Mesothelial cell of epicardium (in vitro differentiated cells): ENCODE results near the gene C16orf92. TPM values are rescaled to one million over a fixed set of nuclear protein-coding genes. Genes with fewer than 3 reads are reported as not detected.

Source experiments
- DNase-seq, 2 experiments: peaks; one replicate each; pipeline ENCODE4 v3.0.0; 2021; ENCODE audit warnings: low spot score in 2 of 2; ENCODE audit not compliant: unreplicated experiment in 2 of 2
- H3K27ac Mint-ChIP-seq: 2 replicates; pipeline ENCODE4 v1.8.0; 2021; ENCODE audit warnings: mixed read lengths
- H3K27me3 Mint-ChIP-seq: 2 replicates; pipeline ENCODE4 v1.8.0; 2021; ENCODE audit warnings: low read depth, mixed read lengths
- H3K36me3 Mint-ChIP-seq: 2 replicates; pipeline ENCODE4 v1.8.0; 2021; ENCODE audit warnings: mixed read lengths
- H3K4me1 Mint-ChIP-seq: 2 replicates; pipeline ENCODE4 v1.8.0; 2021; ENCODE audit warnings: mixed read lengths
- H3K4me3 Mint-ChIP-seq: 2 replicates; pipeline ENCODE4 v1.8.0; 2021; ENCODE audit warnings: mild to moderate bottlenecking, moderate library complexity, mixed read lengths
- H3K9me3 Mint-ChIP-seq: 2 replicates; pipeline ENCODE4 v1.8.0; 2021; ENCODE audit warnings: mixed read lengths
- total RNA-seq: library from RNA; stranded (reverse); gene quantifications from 3 replicates; pipeline ENCODE4 v1.2.1, GENCODE V29; 2021
- TF ChIP-seq, protein P1 (sequence below): fragments of 200-600 bp; sonication (generic); IDR thresholded peaks from one replicate; pipeline ENCODE4 v1.5.0; 2021; ENCODE audit warnings: antibody characterized with exemption; ENCODE audit not compliant: unreplicated experiment

The C16orf92 gene
- total RNA-seq, 1 donor from 2014 or later = not detected

DNA sequence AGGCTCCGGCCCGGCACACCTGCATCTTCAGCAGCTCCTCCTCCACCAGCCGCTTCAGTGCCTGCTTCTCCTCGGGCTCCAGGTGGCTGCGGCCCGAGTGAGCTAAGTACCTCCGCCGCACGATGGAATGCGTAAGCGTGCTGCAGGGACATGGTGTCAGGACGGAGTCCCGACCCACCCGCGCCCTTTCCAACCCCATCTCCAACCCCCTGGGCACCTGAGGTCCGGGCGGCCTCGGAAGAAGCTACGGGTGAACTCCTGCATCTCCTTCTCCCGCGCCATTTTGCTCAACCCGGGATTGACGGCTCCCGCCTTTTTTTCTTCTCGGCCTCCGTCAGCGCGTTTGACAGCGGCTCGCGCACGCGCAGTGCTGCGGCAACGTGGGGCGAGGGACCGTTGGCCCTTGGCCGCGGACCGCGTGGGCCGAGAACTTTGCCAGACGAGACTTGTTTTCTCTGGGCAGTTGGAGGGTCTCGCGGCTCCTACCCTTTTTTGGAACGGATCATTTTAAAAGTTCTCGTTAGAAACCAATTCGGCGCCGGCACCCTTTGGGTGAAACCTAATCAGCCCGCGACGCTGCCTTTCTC is 27.6 kb upstream of the C16orf92 start, which contains the start of gene HIRIP3:
Gene HIRIP3, minus strand, starts transcription at position 294 of the 587 bp plus-strand sequence. Its CDS starts 12 bp downstream, at position 282.
- H3K9me3 Mint-ChIP-seq = no peaks in the 10 kb centered on the region

DNA sequence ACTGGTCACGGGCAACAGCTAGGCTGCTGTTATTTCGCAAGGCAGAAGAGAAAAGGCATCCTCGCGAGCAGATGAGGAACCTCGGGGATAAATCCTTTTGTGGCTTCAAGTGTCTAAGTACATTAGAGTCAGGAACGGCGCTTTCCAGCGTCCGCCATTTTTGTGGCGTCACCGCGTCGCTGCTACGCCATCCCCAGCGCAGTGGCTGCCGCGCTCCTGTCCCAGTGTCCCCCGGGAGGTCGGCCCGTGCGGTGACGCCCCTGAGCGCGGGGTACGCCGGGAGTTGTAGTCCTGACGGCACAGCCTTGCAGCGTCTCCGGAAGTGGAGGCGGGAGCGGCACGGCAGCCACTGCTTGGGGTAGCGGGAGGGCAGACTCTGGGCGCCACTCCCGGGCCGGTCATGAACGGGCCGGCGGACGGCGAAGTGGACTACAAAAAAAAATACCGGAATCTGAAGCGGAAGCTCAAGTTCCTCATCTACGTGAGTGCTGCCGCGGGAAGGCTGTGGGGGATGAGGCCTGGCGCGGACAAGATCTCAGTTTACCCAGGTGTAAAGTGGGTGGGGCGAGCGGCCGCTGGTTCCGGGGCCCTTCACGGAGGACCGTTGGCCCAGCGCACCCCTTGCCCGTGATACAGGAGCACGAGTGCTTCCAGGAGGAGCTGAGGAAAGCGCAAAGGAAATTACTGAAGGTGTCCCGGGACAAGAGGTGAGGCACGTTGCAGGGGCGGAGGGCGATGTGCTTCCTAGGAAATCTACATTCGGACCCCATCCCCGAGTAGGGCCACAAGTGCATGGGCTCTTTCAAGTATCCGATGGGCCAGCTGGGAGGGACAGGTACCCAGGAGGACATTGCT is 26.9 kb upstream of the C16orf92 start, which contains the start of gene INO80E:
Gene INO80E, plus strand, starts transcription at position 331 of the 855 bp plus-strand sequence. Its CDS starts 70 bp downstream, at position 401.
- Mint-ChIP-seq H3K36me3 (no peaks in the 10 kb centered on the region), H3K27me3 (no peaks in the 10 kb centered on the region), H3K4me1 (peaks cover 20% of the 10 kb centered on the region), H3K9me3 (no peaks in the 10 kb centered on the region), H3K4me3 (peak within 1 kb of the TSS; percentile 99), H3K27ac (peak within 1 kb of the TSS; percentile 98)
- peak; percentile 96 to 97 for DNase-seq
- TF ChIP-seq, protein P1, sequence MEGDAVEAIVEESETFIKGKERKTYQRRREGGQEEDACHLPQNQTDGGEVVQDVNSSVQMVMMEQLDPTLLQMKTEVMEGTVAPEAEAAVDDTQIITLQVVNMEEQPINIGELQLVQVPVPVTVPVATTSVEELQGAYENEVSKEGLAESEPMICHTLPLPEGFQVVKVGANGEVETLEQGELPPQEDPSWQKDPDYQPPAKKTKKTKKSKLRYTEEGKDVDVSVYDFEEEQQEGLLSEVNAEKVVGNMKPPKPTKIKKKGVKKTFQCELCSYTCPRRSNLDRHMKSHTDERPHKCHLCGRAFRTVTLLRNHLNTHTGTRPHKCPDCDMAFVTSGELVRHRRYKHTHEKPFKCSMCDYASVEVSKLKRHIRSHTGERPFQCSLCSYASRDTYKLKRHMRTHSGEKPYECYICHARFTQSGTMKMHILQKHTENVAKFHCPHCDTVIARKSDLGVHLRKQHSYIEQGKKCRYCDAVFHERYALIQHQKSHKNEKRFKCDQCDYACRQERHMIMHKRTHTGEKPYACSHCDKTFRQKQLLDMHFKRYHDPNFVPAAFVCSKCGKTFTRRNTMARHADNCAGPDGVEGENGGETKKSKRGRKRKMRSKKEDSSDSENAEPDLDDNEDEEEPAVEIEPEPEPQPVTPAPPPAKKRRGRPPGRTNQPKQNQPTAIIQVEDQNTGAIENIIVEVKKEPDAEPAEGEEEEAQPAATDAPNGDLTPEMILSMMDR = no peak

More for the DNA sequence above, 27.6 kb upstream of the C16orf92 start, which contains the start of gene HIRIP3:
- Mint-ChIP-seq H3K4me1 (peaks cover 20% of the 10 kb centered on the region), H3K27me3 (no peaks in the 10 kb centered on the region), H3K36me3 (peaks cover 3% of the 10 kb centered on the region), H3K27ac (peak within 1 kb of the TSS; percentile 98), H3K4me3 (peak within 1 kb of the TSS; percentile 99)
- TF ChIP-seq, protein P1 = no peak
- DNase-seq = peak; percentile 67 to 87

DNA sequence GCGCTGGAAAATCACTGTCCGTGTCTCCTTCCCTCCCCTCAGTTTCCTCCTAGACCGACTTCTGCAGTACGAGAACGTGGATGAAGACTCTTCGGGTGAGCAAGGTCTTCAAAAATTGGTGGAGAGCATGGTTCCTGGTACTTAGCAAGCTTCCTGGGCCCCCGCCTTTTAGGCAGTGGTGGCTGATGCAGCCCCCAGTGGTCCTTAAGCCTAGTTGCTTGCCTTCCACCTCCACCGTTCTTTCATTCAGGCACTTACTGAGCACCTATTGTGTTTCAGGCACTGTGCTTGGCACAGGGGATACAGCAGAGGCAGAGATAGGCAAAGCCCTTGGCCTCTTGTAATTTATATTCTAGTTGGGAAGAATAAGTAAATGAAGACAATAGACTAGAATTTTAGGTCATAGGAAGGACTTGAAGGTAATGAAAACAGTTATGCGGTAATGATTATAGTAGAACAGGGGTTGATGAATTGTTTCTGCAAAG is 26.2 kb upstream of the C16orf92 start:
- Mint-ChIP-seq H3K27ac (peak overlapping the region; percentile 98), H3K27me3 (no peaks in the 10 kb centered on the region), H3K36me3 (peaks cover 1% of the 10 kb centered on the region), H3K4me3 (peak overlapping the region; percentile 99), H3K4me1 (peaks cover 20% of the 10 kb centered on the region), H3K9me3 (no peaks in the 10 kb centered on the region)
- TF ChIP-seq, protein P1 = no peak
- no peak for DNase-seq

DNA sequence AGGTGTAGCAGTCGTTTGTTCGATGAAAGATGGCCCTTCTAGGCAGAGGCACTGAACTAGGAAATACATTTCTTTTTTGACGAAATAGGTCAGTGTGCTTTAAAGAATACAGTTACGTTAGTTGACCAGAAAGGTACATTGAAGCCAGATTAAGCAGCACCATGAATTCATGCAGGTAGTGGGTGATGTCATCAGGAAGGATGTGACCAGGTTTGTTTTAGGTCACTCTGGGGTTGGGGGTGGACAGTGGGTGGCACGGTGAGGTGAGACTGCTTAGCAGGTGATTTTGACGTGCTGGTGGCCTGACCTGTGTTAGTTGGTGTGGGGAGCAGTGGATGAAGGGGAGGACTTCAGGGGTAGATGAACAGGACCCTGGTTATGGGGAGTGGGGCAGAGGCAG is 23.4 kb upstream of the C16orf92 start:
- peaks cover 7% of the 10 kb centered on the region for H3K36me3 Mint-ChIP-seq

More for the DNA sequence above, 23.4 kb upstream of the C16orf92 start:
- Mint-ChIP-seq H3K4me3 (no peak overlapping the region), H3K9me3 (no peaks in the 10 kb centered on the region), H3K27ac (no peak overlapping the region), H3K4me1 (peaks cover 15% of the 10 kb centered on the region), H3K27me3 (no peaks in the 10 kb centered on the region)
- TF ChIP-seq, protein P1 = no peak
- no peak for DNase-seq
